GM21528 (cell line): Measurements from ENCODE around the gene LRRC27.
"Not testable (repeated sequence)": the region's sequence is repeated elsewhere in the genome, so short reads cannot be mapped to it uniquely, and the experiment has no call there.

Experiments
- ATAC-seq: cut with Tn5 transposase; IDR thresholded peaks from one replicate; pipeline ENCODE4 v1.9.1; 2021; ENCODE audit warnings: mild to moderate bottlenecking, moderate library complexity; ENCODE audit not compliant: unreplicated experiment, low FRiP score

The LRRC27 gene

DNA sequence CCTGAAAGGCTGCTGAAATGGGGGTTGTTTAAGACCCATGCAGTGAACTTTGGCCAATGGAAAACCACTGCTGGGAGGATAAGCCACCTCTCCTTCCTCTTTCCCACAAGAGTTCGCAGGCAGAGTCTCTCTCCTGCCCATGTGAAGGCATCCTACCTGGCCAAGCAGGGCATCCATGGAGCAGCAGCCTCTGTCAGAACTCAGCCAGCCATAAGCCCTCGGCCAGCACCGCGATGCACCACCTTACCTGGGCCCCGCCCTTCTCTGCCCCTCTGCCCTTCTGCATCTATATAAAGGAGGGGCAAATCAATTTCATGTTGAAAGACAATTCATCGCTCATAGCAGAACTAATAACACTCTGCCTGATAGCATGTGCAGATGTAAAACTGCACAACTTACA is 18.1 kb upstream of the LRRC27 start:
- no peak for ATAC-seq

DNA sequence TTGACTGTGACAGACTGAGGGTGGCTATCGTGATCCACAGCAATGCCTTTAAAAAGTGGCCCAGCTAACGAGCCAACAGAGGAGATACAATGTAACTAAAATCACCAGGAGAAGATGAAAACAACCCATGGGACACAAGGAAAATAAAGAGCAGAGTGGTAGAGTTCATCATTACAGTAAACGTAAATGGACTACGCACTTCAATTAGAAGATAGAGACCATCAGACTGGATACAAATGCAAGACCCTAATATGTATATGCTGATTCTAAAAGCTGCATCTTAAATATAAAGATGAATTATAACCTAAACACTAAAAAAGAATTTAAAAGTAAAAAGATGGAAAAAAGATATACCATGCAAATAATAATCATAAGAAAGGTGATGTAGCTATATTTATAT is 17.7 kb upstream of the LRRC27 start:
- no peak for ATAC-seq

DNA sequence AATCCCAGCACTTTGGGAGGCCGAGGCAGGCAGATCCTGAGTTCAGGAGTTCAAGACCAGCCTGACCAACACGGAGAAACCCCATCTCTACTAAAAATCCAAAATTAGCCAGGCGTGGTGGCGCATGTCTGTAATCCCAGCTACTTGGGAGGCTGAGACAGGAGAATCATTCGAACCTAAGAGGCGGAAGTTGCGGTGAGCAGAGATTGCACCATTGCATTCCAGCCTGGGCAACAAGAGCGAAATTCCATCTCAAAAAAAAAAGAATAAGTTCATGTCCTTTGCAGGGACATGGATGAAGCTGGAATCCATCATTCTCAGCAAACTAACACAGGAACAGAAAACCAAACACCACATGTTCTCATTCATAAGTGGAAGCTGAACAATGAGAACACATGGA is 17.1 kb upstream of the LRRC27 start:
- not testable (repeated sequence) for ATAC-seq

DNA sequence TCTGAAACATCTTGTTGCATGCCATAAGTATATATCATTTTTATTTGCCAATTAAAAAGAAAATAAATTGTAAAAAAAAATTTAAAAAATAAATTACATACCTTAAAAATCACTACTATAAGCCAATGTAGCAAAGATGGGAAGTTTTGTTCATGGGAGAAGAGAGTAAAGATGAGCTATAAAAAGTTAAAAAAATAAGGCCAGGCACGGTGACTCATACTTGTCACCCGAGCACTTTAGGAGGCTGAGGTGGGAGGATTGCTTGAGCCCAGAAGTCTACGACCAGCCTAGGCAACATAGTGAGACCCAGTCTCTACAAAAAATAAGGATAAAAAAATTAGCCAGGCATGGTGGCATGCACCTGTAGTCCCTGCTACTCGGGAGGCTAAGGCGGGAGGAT is 15.9 kb upstream of the LRRC27 start:
- no peak for ATAC-seq

DNA sequence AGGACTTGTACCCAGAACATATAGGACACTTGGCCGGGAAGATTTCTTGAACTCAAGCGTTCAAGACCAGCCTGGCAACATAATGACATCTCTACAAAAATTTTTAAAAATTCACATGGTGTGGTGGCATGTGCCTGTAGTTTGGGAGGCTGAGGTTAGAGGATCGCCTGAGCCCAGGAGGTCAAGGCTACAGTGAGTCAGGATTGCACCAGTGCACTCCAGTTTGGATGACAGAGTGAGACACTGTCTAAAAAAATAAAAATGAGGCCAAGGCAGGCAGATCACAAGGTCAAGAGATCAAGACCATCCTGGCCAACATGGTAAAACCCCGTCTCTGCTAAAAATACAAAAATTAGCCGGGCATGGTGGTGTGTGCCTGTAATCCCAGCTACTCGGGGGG is 14.5 kb upstream of the LRRC27 start:
- not testable (repeated sequence) for ATAC-seq

DNA sequence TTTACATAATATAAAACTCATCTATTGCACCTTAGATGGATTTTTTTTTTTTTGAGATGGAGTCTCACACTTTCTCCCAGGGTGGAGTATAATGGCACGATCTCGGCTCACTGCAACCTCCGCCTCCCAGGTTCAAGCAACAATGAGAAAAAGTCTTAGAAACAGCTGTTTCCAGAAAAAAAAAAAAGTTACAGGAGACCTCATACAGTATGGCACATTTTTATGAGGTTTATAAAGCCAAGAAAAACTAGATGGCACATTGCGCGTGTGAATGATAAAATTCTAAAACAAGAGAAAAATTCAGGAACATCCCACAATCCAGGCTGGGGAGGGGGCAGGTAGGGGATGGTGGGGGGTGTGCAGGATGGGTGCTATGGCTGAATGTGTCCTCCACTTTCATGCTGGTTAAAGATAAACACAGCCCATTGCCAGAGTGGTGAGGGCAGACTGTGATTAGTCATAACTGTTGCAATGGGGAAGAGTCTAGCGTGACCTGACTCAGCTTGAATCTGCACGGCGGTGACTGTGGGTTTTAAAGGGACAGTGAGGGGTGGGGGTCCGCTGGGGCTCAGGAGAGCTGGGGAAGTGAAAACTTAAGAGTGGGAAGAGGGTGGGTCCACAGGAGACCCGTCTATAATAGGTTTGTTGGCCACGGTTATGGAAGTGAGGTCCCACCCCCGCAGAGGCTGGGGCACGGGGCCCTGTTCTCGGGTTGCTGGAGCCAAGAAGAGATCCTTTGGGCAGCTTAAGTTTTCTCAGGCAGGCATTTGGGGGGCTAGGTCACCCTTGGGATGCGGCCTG is 11.9 kb upstream of the LRRC27 start:
- peak; percentile 98 for ATAC-seq

DNA sequence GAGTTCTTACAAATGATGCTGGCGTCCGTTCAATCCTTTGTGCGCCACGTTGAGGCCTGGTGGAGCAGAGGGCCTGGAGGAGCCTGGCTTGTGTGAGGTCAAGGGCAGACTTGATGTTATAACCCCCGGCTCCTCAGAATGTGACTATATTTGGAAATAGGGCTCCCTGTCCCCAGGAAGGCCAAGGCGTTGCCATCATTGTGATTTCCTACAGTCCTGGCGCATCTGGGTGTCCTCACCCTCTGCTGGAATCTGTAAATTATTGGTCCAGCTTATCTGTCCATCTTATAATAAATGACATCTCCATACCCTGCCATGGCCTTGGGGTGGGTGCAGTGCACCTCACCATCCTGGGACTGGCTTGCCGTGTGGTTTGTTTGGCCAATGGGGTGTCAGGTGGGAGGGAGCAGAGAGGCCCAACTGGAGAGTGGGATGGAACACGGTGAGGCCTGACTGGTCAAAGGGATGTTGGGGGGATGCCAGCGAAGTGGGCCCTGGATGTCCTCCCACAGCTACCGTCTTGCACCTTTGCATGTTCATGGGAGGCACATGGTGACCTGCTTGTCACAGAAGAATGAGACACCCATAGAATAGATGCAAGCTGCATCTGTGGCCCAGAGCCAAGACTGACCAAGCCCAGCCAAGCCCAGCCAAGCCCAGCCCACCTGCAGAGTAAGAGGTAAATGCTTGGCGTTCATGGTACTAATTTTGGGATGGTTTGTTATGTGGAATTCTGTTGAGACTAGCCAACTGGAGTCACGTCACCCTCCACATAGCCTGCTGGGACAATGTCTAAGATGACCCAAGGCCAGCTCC is 11.1 kb upstream of the LRRC27 start:
- ATAC-seq = peak; percentile 23

DNA sequence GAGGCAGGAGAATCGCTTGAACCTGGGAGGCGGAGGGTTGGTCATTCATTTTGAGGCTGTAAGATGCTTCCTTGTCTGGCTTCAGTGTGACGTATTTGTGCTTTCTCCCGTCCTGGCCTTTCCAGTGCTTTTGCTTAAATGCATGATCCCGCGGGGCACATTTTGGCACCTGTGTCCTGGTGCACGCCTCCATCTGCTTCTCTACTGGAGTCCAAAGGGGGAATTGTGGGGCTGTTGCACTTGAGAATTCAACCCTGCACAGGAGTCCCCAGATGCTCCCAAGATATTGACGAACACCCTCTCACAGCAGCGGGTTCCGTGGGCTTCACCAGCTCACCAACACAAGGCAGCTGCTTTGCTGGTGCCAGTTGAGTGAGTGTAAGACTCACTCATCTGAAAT is 10.3 kb upstream of the LRRC27 start:
- no peak for ATAC-seq

DNA sequence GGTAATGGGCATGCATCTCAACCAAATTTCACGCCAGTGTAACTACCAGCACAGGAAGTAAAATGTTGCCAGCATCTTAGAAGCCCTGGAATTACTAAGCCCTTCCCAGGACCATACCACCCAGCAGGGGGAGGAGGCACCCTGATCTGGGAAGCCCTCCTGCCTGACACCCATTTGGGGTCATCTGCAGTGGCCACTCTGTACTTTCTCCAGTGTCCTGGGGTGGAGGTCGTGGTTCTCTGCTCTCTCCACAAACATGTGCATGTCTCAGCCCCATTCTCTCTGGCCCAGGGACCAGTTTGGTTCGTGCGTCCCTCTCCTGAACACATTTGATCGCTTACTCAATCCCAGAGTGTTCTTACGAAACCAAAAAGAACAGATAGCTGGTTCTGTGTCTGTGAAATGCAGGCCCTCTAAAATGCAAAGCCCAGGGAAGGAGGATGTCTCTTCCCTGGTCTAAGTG is 9.4 kb upstream of the LRRC27 start:
- ATAC-seq = no peak

DNA sequence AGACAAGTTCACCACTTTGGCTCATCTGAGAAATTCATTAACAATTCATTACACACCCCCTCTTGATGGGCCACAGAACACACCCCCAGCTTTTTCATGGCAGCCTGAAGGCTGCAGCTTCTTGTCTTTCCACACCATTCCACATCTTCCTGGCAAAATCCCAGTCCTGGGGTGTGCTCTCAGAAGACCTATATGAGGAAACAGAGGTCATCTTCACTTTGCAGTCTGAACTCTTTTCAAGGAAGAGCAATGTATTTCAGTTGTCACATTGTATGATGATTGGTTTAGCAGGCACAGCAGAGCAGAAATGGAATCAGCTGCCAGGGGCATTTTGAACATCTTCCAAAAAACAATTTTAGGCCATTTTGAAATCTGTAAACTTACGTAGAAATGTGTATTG is 7.8 kb upstream of the LRRC27 start:
- ATAC-seq = no peak

DNA sequence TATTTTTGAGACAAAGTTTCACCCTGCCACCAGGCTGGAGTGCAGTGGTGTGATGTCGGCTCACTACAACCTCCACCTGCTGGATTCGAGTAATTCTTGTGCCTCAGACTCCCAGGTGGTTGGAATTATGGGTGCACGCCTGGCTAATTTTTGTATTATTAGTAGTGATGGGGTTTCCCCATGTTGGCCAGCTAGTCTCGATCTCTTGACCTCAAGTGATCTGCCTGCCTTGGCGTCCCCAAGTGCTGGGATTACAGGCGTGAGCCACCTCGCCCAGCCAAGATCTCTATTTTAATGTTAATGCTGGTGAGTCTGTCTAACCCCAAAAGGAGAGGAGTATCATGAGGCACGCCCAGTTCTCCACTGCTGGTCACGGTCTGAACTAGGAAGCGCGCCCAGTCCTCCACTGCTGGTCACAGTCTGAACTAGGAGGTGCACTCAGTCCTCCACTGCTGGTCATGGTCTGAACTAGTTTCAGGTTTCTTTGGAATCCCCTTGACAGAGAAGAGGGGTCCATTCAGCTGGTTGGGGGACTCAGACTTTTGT is 5.6 kb upstream of the LRRC27 start:
- no peak for ATAC-seq

DNA sequence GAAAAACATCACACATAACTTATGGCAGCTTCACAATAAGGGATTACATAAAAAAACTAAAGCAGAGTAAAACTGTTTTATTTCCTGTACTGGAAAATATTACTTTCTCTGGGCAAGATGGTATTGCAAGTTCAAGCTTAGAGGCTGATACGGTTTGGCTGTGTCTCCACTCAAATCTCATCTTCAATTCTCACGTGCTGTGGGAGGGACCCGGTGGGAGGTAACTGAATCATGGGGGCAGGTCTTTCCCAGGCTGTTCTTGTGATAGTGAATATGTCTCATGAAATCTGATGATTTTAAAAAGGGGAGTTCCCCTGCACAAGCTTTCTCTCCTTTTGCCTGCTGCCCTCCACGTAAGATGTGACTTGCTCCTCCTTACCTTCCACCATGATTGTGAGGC is 5.1 kb upstream of the LRRC27 start:
- ATAC-seq = no peak

DNA sequence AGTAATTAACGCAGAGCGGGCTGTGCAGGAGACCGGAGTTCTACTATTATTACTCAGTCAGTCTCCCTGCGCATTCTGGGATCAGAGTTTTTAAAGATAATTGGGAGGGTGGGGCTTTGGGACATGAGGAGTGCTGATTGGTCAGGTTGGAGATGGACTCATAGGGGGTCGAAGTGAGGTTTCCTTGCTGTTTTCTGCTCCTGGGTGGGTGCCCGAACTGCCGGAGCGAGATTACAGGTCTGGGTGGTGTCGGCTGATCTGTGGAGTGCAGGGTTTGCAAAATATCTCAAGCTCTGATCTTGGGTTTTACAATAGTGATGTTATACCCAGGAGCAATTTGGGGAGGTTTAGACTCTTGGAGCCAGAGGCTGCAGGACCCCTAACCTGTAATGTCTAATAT is 3.9 kb upstream of the LRRC27 start:
- no peak for ATAC-seq

DNA sequence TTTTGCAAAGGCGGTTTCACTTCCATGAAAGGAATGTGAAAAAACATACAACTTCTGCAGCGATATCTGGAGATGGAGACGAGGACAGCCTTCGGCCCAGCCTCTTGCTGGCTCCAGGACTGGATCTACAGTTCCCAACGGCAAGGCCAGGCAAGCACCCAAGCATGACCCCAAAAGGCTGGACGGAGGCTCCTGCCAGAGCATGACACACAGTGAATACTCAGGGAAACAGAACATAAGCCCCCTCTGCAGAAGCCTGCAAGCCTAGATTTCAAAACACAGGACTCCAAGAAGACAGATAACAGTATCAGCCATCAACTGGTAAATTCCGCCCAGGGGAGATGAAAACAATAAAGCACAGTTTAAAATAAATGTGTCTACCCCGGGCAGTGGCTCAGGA is 3.3 kb upstream of the LRRC27 start:
- no peak for ATAC-seq

DNA sequence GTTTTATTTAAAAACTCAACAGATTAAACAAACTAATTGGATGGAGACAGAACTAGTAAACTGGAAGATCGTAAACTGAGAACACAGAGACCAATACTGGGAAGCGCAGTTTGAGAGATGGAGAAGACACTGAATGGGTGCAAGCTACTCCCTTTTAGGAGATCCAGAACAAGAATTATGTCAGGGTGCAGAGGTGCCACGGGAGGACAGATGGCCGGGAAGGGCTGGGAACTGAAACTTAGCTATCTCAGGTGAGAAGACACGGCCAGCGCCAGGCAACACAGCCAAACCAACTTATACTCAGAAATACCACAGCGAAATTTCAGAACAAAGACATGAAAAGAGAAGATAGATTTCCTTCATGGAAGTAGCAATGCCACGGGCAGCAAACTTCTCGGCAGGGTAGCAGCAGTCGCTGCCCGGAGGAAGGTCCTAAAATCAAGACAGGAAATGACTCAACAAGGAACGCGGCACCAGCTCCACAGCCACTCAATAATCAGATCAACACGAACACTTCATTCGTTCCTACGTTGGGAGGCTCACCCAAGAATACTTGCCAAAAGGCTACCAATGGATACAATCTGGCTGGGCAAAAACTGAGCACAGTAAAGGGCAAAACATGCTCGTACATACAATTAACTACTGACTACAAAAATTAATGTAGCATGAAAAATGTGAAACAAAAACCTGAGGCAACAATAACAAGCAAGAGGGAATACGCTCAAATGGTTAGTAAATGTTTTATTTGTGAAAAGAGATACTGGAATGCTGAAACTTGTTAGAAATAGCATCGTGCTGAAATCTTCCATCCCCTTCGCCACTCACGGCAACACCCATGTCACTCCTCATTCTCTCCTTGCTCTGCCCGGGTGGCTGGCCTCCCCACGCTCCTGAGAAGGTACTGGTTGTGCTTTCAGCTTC is 2.2 kb upstream of the LRRC27 start:
- no peak for ATAC-seq

DNA sequence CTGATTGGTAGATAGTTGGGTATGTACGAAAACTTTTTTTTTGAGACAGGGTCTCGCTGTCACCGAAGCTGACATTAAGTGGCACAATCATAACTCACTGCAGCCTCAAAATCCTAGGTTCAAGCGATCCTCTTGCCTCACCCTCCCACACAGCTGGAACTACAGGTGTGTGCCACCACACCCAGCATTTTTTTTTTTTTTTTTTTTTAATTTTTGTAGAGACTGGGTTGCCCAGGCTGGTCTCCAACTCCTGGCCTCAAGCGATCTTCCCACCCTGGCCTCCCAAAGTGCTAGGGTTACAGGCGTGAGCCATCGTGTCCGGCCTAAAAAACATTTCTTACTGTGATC is 1.5 kb upstream of the LRRC27 start:
- no peak for ATAC-seq

DNA sequence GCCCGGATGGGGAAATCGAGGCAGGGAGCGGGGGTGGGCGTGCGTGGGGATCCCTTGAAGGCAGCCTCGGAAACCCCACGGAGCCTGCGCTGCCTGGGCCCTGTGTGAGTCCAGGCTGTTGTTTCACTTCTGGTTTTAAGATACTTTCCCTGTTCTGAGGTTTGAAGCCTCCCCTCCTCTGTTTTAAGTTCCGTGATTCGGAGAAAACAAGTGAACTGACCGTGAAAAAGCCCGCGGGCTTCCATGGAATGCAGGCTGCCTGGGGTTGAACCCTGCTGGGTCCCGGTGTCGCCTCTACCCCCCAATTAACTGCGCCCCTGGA is 401 bp downstream of the LRRC27 start:
- ATAC-seq = peak; percentile 58

DNA sequence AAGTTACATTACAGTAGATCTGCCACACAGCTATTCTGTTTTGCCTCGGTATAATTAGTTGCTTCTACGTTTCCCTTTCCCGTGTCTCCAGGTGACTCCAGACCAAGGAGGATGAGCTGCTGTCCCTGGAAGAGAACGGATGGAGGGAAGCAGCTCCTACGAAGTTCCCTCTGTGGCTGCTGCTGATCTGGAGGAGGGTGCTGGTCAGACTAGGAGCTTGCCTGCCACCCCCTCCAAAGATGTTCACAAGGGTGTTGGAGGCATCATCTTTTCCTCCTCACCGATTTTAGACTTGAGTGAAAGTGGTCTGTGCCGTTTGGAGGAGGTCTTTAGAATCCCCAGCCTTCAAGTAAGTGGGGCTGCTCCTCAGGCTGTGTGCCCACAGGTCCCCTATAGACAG is 1.4 kb downstream of the LRRC27 start:
- no peak for ATAC-seq

DNA sequence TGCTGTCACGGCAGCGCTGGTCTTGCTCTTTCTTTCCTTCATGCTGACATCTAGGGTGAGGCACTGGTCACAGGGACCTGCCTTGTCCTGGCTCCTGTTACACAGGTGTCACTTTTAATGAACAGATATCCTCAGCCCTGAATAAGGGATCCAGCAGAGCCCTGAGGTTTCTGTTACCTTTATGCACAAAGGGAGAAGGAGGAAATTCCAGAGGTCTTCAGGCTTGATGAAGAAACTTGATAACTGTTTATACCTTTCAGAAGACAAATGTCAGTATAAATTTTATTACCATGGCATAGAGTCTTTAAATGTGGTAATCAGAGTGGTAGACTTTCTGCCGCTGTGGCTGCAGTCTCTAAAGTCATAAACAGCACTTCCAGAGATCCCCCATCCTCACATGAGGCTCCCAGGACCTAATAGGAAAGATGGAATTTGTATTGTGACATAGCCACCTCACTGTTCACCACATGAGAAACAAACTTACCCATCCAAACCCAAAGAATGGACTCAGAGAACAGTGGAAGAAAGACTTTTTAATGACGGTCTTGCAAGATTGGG is 2.7 kb downstream of the LRRC27 start:
- ATAC-seq = no peak
